ENCODE data around the gene MAD1L1. TPM values are rescaled to one million over a fixed set of nuclear protein-coding genes. Genes with fewer than 3 reads are reported as not detected.

Gene MAD1L1
- total and polyA plus RNA-seq, 2 donors (not counting 3 experiments of a cell fraction or from before 2014, with no cell fraction given), result 34.1 to 42.3 TPM

DNA sequence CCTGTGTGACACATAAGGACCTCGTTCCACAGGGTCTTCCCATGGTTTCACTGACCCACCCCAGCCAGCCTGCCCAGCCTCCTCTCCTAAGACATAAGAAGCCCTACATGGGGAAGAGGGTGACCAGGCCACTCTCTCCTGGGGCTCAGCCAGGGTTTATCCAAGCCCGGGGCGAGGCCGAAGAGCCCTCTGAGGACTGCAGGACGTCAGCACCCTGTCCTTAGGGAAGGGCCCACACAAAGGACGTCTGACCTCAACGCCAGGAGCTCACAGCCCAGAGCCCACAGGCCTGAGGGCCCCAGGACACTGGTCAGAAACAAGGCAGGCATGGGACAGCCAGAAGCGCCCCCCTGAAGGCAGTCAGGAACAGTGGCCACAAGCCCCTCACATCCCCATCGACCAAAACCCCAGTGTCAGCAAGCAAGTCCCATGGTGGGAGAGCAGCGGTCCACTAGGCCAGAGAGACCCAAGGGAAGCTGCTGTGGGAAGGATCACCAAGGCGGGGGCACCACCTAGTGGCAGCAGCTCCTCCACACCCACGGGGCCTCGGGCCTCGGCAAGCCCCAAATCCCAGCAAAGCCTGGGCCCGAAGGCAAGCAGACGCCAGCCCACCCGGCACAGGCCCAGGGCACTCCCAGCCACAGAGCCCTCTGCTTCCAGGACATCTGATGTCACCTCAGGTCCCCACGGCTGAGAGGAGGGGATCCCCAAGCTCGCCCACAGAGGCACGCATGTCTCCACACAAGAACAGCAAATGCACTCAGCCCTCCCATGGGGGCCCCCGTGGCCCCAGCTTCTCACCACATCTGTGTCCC, 23.4 kb downstream of the MAD1L1 start:
- H4K20me1 ChIP-seq (replicated peaks; ENCODE audit: control insufficient read depth, extremely low read depth, insufficient read depth, low read length), result no peaks in the 10 kb centered on the region
- BruUV-seq (replicated peaks), result no TSS peak
- peak; percentile 57 for FAIRE-seq

More for the DNA sequence above, 23.4 kb downstream of the MAD1L1 start:
- Histone ChIP-seq H3K27me3 (ENCODE audit: control insufficient read depth in 2 of 2, insufficient read depth in 2 of 2, low read length in 2 of 2) (no peaks in the 10 kb centered on the region), H3K4me1 (ENCODE audit: control insufficient read depth, extremely low read depth, insufficient read depth, low read length) (no peaks in the 10 kb centered on the region), H2AFZ (ENCODE audit: low read depth, low read length) (no peak overlapping the region), H3K79me2 (ENCODE audit: control insufficient read depth, insufficient read depth, low read length) (no peaks in the 10 kb centered on the region), H3K9me3 (replicated peaks; ENCODE audit: control insufficient read depth, insufficient read depth, low read length) (no peaks in the 10 kb centered on the region), H3K27ac (ENCODE audit: insufficient read depth, low read depth, low read length) (no peak overlapping the region), H3K36me3 (ENCODE audit: control insufficient read depth in 2 of 2, extremely low read depth in 1 of 2, insufficient read depth in 2 of 2, low read length in 2 of 2) (peaks cover 3 to 17% of the 10 kb centered on the region in 2 experiments), H3K9ac (replicated peaks; ENCODE audit: extremely low read depth, insufficient read depth, low read length) (no peak overlapping the region), H3K4me2 (ENCODE audit: insufficient read depth, low read length) (no peak overlapping the region), H3K9me1 (replicated peaks; ENCODE audit: control insufficient read depth, extremely low read depth, insufficient read depth, low read length) (no peaks in the 10 kb centered on the region), H3K4me3 (replicated peaks in 1 of 3; ENCODE audit: insufficient read depth in 1 of 3, low read depth in 1 of 3, low read length in 3 of 3) (no peak overlapping the region)
- dilution Hi-C loops (cut with MboI; ENCODE audit: extremely low pct_ligation_motif_present, low sequenced_read_pairs), result no loop called here
- POLR2A ChIA-PET, result no interaction called here
- intact Hi-C loops (cut with micrococcal nuclease), result loop anchor here (1.0 to 2.0 kb wide), 3 partner anchors 105 to 630 kb away; no protein-coding TSS in a partner anchor
- DNase-seq (ENCODE audit: low read depth, low spot score), result peak; percentile 55
- TF ChIP-seq GATA2 (IDR thresholded peaks at IDR 0.05; ENCODE audit: insufficient read depth, insufficient read length, low read depth, low read length), result no peak
- no peak for TF ChIP-seq POLR2A (IDR thresholded peaks at IDR 0.05; ENCODE audit: low read depth, low read length)
- TF ChIP-seq, protein P1, sequence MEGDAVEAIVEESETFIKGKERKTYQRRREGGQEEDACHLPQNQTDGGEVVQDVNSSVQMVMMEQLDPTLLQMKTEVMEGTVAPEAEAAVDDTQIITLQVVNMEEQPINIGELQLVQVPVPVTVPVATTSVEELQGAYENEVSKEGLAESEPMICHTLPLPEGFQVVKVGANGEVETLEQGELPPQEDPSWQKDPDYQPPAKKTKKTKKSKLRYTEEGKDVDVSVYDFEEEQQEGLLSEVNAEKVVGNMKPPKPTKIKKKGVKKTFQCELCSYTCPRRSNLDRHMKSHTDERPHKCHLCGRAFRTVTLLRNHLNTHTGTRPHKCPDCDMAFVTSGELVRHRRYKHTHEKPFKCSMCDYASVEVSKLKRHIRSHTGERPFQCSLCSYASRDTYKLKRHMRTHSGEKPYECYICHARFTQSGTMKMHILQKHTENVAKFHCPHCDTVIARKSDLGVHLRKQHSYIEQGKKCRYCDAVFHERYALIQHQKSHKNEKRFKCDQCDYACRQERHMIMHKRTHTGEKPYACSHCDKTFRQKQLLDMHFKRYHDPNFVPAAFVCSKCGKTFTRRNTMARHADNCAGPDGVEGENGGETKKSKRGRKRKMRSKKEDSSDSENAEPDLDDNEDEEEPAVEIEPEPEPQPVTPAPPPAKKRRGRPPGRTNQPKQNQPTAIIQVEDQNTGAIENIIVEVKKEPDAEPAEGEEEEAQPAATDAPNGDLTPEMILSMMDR (IDR thresholded peaks at IDR 0.05; ENCODE audit: extremely low read depth in 1 of 2, insufficient read depth in 1 of 2, low read depth in 1 of 2, low read length in 2 of 2), result peak; percentile 69 to 93
- TF ChIP-seq FOS (IDR thresholded peaks at IDR 0.05; ENCODE audit: borderline replicate concordance, insufficient read depth, low read length), result no peak
- TF ChIP-seq JUN (IDR thresholded peaks at IDR 0.05; ENCODE audit: borderline replicate concordance, insufficient read depth, insufficient read length, low read depth), result no peak
- TF ChIP-seq, protein P2, sequence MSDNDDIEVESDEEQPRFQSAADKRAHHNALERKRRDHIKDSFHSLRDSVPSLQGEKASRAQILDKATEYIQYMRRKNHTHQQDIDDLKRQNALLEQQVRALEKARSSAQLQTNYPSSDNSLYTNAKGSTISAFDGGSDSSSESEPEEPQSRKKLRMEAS (IDR thresholded peaks at IDR 0.05; ENCODE audit: insufficient read depth, insufficient read length), result no peak
- TF ChIP-seq MYC (IDR thresholded peaks at IDR 0.05; ENCODE audit: low read depth, low read length), result no peak
- TF ChIP-seq POLR2AphosphoS5 (IDR thresholded peaks at IDR 0.05; ENCODE audit: insufficient read depth, low read depth, low read length), result no peak
- CTCF ChIA-PET, result interaction anchor here (0.6 to 3.3 kb wide), 23 partner anchors 9 to 653 kb away, joined by 3 to 36 read pairs (median 4); partner anchors contain the start of gene TMEM184A
